Measurements from ENCODE around the gene SEZ6L2.

SEZ6L2 gene

GRCh38 chr16:29862884-29863668 is 36.3 kb downstream of the SEZ6L2 start, which contains the start of gene CDIPT:
TSS of gene CDIPT (minus strand) at chr16:29863226. CDS start at chr16:29862857, 369 bp downstream.
- Histone ChIP-seq H3K4me3 (ENCODE audit: low read length, poor library complexity, severe bottlenecking) (peak within 1 kb of the TSS; percentile 84), H3K4me1 (ENCODE audit: insufficient read depth, low read length, poor library complexity, severe bottlenecking) (peaks cover 18% of the 10 kb centered on the region), H3K9me2 (replicated peaks; ENCODE audit: low read depth, low read length) (no peaks in the 10 kb centered on the region), H3K79me2 (ENCODE audit: insufficient read depth, low read length) (peaks cover 23% of the 10 kb centered on the region), H3K9ac (ENCODE audit: low read depth, low read length, poor library complexity, severe bottlenecking) (peak within 1 kb of the TSS; percentile 78), H3K9me3 (ENCODE audit: insufficient read depth, low read depth, low read length) (no peaks in the 10 kb centered on the region), H3K4me2 (ENCODE audit: low read depth, low read length, poor library complexity, severe bottlenecking) (peak within 1 kb of the TSS; percentile 97), H3K36me3 (ENCODE audit: insufficient read depth, low read length) (no peaks in the 10 kb centered on the region; the same call in 1 of the 2 replicates), H3K27me3 (ENCODE audit: insufficient read depth, low read length, poor library complexity, severe bottlenecking) (no peaks in the 10 kb centered on the region), H2AFZ (ENCODE audit: low read length) (peak within 1 kb of the TSS; percentile 92), H4K20me1 (ENCODE audit: insufficient read depth, low read length, poor library complexity, severe bottlenecking) (peaks cover 6% of the 10 kb centered on the region), H3F3A (ENCODE audit: low read depth) (no peaks in the 10 kb centered on the region)
- TF ChIP-seq EZH2phosphoT487 (IDR thresholded peaks at IDR 0.05; ENCODE audit: borderline replicate concordance), result no peak
- TF ChIP-seq, protein P1, sequence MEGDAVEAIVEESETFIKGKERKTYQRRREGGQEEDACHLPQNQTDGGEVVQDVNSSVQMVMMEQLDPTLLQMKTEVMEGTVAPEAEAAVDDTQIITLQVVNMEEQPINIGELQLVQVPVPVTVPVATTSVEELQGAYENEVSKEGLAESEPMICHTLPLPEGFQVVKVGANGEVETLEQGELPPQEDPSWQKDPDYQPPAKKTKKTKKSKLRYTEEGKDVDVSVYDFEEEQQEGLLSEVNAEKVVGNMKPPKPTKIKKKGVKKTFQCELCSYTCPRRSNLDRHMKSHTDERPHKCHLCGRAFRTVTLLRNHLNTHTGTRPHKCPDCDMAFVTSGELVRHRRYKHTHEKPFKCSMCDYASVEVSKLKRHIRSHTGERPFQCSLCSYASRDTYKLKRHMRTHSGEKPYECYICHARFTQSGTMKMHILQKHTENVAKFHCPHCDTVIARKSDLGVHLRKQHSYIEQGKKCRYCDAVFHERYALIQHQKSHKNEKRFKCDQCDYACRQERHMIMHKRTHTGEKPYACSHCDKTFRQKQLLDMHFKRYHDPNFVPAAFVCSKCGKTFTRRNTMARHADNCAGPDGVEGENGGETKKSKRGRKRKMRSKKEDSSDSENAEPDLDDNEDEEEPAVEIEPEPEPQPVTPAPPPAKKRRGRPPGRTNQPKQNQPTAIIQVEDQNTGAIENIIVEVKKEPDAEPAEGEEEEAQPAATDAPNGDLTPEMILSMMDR (conservative IDR thresholded peaks at IDR 0.05; ENCODE audit: low read length), result peak; percentile 73

DNA sequence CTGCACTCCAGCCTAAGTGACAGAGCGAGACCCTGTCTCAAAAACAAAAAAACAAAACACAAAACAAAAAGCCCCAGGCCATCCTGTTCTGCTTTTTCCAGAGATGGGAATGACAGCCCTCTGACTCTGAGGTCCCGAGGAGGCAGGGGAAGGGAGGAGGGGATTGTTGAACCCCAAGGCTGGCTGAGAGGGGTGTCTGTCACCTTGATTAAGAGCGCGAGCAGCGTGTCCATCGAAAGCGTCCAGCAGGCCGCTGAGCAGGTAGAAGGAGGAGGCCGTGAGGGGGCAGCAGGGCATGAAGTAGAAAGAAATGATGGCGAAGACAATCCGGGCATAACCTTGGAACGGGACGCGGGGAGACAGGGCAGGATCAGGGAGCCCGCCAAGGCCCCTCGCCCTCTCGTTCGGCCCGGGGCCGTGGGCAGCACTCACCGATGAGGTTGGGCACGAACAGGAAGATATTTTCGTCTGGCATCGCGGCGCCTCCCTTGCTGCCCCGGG is 36.9 kb downstream of the SEZ6L2 start:
- no peaks in the 10 kb centered on the region for H3K9me2 ChIP-seq (replicated peaks; ENCODE audit: low read depth, low read length)
- H3F3A ChIP-seq (ENCODE audit: low read depth), result no peaks in the 10 kb centered on the region
- peaks cover 13% of the 10 kb centered on the region for H3K4me1 ChIP-seq (ENCODE audit: insufficient read depth, low read length, poor library complexity, severe bottlenecking)
- no peaks in the 10 kb centered on the region; the same call in 1 of the 2 replicates for H3K36me3 ChIP-seq (ENCODE audit: insufficient read depth, low read length)
- peak overlapping the region; percentile 84 for H3K4me3 ChIP-seq (ENCODE audit: low read length, poor library complexity, severe bottlenecking)
- H3K79me2 ChIP-seq (ENCODE audit: insufficient read depth, low read length), result peaks cover 23% of the 10 kb centered on the region
- H2AFZ ChIP-seq (ENCODE audit: low read length), result peak overlapping the region; percentile 92
- H4K20me1 ChIP-seq (ENCODE audit: insufficient read depth, low read length, poor library complexity, severe bottlenecking), result peaks cover 6% of the 10 kb centered on the region
- no peaks in the 10 kb centered on the region for H3K9me3 ChIP-seq (ENCODE audit: insufficient read depth, low read depth, low read length)
- no peak for TF ChIP-seq EZH2phosphoT487 (IDR thresholded peaks at IDR 0.05; ENCODE audit: borderline replicate concordance)
- TF ChIP-seq, protein P1 (conservative IDR thresholded peaks at IDR 0.05; ENCODE audit: low read length), result no peak
- no peaks in the 10 kb centered on the region for H3K27me3 ChIP-seq (ENCODE audit: insufficient read depth, low read length, poor library complexity, severe bottlenecking)
- H3K4me2 ChIP-seq (ENCODE audit: low read depth, low read length, poor library complexity, severe bottlenecking), result peak overlapping the region; percentile 97
- peak overlapping the region; percentile 78 for H3K9ac ChIP-seq (ENCODE audit: low read depth, low read length, poor library complexity, severe bottlenecking)

DNA sequence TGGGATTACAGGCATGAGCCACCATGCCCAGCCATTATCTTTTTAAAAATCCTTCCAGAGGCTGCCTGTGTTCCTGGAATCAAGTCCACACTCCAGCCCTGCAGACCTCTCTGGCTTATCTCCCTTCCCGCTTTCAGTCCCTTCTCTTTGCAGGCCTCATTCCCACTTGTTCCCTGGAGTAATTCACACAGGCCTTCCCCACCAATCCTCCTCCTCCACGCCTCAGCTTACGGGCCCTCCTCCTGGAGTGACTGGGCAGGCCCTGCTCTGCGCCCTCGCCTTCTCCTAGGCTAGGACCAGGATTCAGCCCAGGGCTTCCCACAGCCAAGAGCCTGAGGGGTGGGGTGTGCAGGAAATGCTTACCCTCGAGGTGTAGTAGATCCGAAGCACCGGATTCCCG is 39.1 kb downstream of the SEZ6L2 start:
- H3K9ac ChIP-seq (ENCODE audit: low read depth, low read length, poor library complexity, severe bottlenecking), result no peak overlapping the region
- no peaks in the 10 kb centered on the region for H3K9me3 ChIP-seq (ENCODE audit: insufficient read depth, low read depth, low read length)
- no peak for TF ChIP-seq EZH2phosphoT487 (IDR thresholded peaks at IDR 0.05; ENCODE audit: borderline replicate concordance)
- TF ChIP-seq, protein P1 (conservative IDR thresholded peaks at IDR 0.05; ENCODE audit: low read length), result no peak

More for the DNA sequence above, 39.1 kb downstream of the SEZ6L2 start:
- H3K4me3 ChIP-seq (ENCODE audit: low read length, poor library complexity, severe bottlenecking), result no peak overlapping the region
- peaks cover 6% of the 10 kb centered on the region for H4K20me1 ChIP-seq (ENCODE audit: insufficient read depth, low read length, poor library complexity, severe bottlenecking)
- H3K27me3 ChIP-seq (ENCODE audit: insufficient read depth, low read length, poor library complexity, severe bottlenecking), result no peaks in the 10 kb centered on the region
- no peak overlapping the region for H2AFZ ChIP-seq (ENCODE audit: low read length)
- H3K4me1 ChIP-seq (ENCODE audit: insufficient read depth, low read length, poor library complexity, severe bottlenecking), result peaks cover 13% of the 10 kb centered on the region
- peak overlapping the region; percentile 97 for H3K4me2 ChIP-seq (ENCODE audit: low read depth, low read length, poor library complexity, severe bottlenecking)
- no peaks in the 10 kb centered on the region for H3K9me2 ChIP-seq (replicated peaks; ENCODE audit: low read depth, low read length)
- H3K79me2 ChIP-seq (ENCODE audit: insufficient read depth, low read length), result peaks cover 23% of the 10 kb centered on the region
- no peaks in the 10 kb centered on the region for H3F3A ChIP-seq (ENCODE audit: low read depth)
- no peaks in the 10 kb centered on the region; the same call in 1 of the 2 replicates for H3K36me3 ChIP-seq (ENCODE audit: insufficient read depth, low read length)

Measured in Loucy (cell line).